ENCODE results near the gene KCNC1.

Gene KCNC1

DNA sequence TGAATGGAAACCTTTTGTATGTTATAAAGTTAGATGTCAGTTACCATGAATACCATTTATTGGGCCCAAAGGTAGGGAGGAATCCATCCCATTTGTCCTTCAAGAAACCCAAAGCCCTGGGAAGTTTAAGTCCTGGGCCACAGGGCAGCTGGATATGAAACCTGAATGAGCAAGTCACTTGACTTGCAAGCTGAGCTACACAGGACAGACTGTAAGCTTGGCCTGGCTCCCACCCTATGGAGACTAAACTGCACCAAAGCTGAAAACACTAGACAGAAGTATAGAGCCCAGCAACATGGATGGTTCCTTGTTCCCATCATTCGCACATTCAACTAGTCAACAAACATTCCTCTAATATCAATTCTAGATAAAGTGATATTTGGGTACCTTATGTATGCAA, 71.3 kb downstream of the KCNC1 start:
- Histone ChIP-seq H4K20me1 (ENCODE audit: insufficient read depth, low read length, poor library complexity, severe bottlenecking) (no peaks in the 10 kb centered on the region), H3K4me2 (ENCODE audit: low read depth, low read length, poor library complexity, severe bottlenecking) (no peak overlapping the region), H3K9me3 (ENCODE audit: insufficient read depth, low read depth, low read length) (no peaks in the 10 kb centered on the region), H3K36me3 (ENCODE audit: insufficient read depth, low read length) (no peaks in the 10 kb centered on the region), H3K79me2 (ENCODE audit: insufficient read depth, low read length) (no peaks in the 10 kb centered on the region), H2AFZ (ENCODE audit: low read length) (no peak overlapping the region), H3K27me3 (ENCODE audit: insufficient read depth, low read length, poor library complexity, severe bottlenecking) (no peaks in the 10 kb centered on the region), H3K4me1 (ENCODE audit: insufficient read depth, low read length, poor library complexity, severe bottlenecking) (no peaks in the 10 kb centered on the region), H3K9me2 (replicated peaks; ENCODE audit: low read depth, low read length) (no peaks in the 10 kb centered on the region), H3K4me3 (ENCODE audit: low read length, poor library complexity, severe bottlenecking) (no peak overlapping the region), H3F3A (ENCODE audit: low read depth) (no peaks in the 10 kb centered on the region), H3K9ac (ENCODE audit: low read depth, low read length, poor library complexity, severe bottlenecking) (no peak overlapping the region)
- TF ChIP-seq CTCF (conservative IDR thresholded peaks at IDR 0.05; ENCODE audit: low read length) (no peak), EZH2phosphoT487 (IDR thresholded peaks at IDR 0.05; ENCODE audit: borderline replicate concordance) (no peak)

DNA sequence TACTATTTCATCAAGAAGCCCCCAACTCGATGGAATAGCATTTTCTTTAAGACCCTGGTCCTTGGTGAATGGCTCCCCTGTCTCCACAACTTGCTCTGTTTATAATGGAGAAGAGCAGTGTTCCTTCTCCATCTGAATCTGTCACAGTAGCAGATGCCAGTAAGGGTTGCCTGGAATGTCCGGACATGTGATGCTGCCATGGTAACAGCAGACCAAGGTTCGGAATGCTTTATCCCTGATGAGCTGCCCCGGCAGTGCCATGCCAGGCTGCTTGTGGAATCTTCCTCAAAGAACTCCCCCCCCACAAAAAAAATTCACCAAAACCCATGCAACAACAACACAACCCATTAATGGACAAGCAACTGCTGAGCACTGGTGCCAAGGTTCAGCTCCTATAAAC, 72.5 kb downstream of the KCNC1 start:
- Histone ChIP-seq H3K36me3 (ENCODE audit: insufficient read depth, low read length) (no peaks in the 10 kb centered on the region), H3K27me3 (ENCODE audit: insufficient read depth, low read length, poor library complexity, severe bottlenecking) (no peaks in the 10 kb centered on the region), H3K4me1 (ENCODE audit: insufficient read depth, low read length, poor library complexity, severe bottlenecking) (no peaks in the 10 kb centered on the region), H3K4me2 (ENCODE audit: low read depth, low read length, poor library complexity, severe bottlenecking) (no peak overlapping the region), H3K4me3 (ENCODE audit: low read length, poor library complexity, severe bottlenecking) (no peak overlapping the region), H3F3A (ENCODE audit: low read depth) (no peaks in the 10 kb centered on the region), H3K9me2 (replicated peaks; ENCODE audit: low read depth, low read length) (no peaks in the 10 kb centered on the region), H3K9me3 (ENCODE audit: insufficient read depth, low read depth, low read length) (no peaks in the 10 kb centered on the region), H2AFZ (ENCODE audit: low read length) (no peak overlapping the region), H3K79me2 (ENCODE audit: insufficient read depth, low read length) (no peaks in the 10 kb centered on the region), H4K20me1 (ENCODE audit: insufficient read depth, low read length, poor library complexity, severe bottlenecking) (no peaks in the 10 kb centered on the region), H3K9ac (ENCODE audit: low read depth, low read length, poor library complexity, severe bottlenecking) (no peak overlapping the region)
- no peak for TF ChIP-seq CTCF (conservative IDR thresholded peaks at IDR 0.05; ENCODE audit: low read length)
- TF ChIP-seq EZH2phosphoT487 (IDR thresholded peaks at IDR 0.05; ENCODE audit: borderline replicate concordance) = no peak

DNA sequence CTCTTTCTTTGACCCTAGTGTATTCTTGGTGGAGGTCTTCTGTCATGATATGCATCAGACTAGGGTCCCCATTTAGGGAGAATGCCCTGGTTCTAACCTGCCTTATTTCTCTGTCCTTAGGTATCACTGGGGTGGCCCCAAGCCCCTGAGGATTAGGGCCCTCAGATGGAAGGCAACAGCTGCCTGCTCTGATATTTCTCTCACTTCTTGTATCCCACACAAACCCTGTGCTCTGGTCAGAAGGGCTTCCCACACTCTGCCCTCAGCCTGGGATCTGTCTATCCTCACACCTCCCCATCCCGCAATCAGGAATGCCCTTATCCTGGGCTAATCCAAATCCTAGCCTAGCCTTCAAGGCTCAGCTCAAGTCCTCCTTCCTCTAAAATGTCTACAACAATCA, 75.5 kb downstream of the KCNC1 start:
- H3K9ac ChIP-seq (ENCODE audit: low read depth, low read length, poor library complexity, severe bottlenecking) = no peak overlapping the region
- no peaks in the 10 kb centered on the region for H3K79me2 ChIP-seq (ENCODE audit: insufficient read depth, low read length)
- H3K36me3 ChIP-seq (ENCODE audit: insufficient read depth, low read length) = no peaks in the 10 kb centered on the region
- no peak overlapping the region for H3K4me2 ChIP-seq (ENCODE audit: low read depth, low read length, poor library complexity, severe bottlenecking)
- no peak overlapping the region for H2AFZ ChIP-seq (ENCODE audit: low read length)
- H3K9me3 ChIP-seq (ENCODE audit: insufficient read depth, low read depth, low read length) = no peaks in the 10 kb centered on the region
- TF ChIP-seq CTCF (conservative IDR thresholded peaks at IDR 0.05; ENCODE audit: low read length) (no peak), EZH2phosphoT487 (IDR thresholded peaks at IDR 0.05; ENCODE audit: borderline replicate concordance) (no peak)
- H3K4me1 ChIP-seq (ENCODE audit: insufficient read depth, low read length, poor library complexity, severe bottlenecking) = no peaks in the 10 kb centered on the region
- no peaks in the 10 kb centered on the region for H3K9me2 ChIP-seq (replicated peaks; ENCODE audit: low read depth, low read length)
- no peaks in the 10 kb centered on the region for H3F3A ChIP-seq (ENCODE audit: low read depth)
- H3K27me3 ChIP-seq (ENCODE audit: insufficient read depth, low read length, poor library complexity, severe bottlenecking) = no peaks in the 10 kb centered on the region
- no peak overlapping the region for H3K4me3 ChIP-seq (ENCODE audit: low read length, poor library complexity, severe bottlenecking)
- no peaks in the 10 kb centered on the region for H4K20me1 ChIP-seq (ENCODE audit: insufficient read depth, low read length, poor library complexity, severe bottlenecking)

Data from Loucy (cell line).